MCF 10A (cell line): ENCODE results near the gene LIPH. TPM values are rescaled to one million over a fixed set of nuclear protein-coding genes. Genes with fewer than 3 reads are reported as not detected.
"Not testable (repeated sequence)": the region's sequence is repeated elsewhere in the genome, so short reads cannot be mapped to it uniquely, and the experiment has no call there.

Experiments
- BruUV-seq: library from RNA; stranded (reverse); fragments of 400-500 nt; replicated peaks from 2 replicates; lab custom pipeline; 2021; lab: Mats Ljungman, UMichigan
- CTCF ChIA-PET: fragments of 300-600 bp; sonication (Branson Sonifier 250); formaldehyde crosslinking; extraction: SDS; loops from one replicate; lab custom pipeline; 2021; ENCODE audit warnings: antibody characterized with exemption, inconsistent platforms; lab: Yijun Ruan, JAX
- POLR2A ChIA-PET: fragments of 300-600, 350-650 bp; sonication (Branson Sonifier 250); formaldehyde crosslinking; extraction: SDS; loops from one replicate; lab custom pipeline; 2020; ENCODE audit warnings: antibody characterized with exemption, inconsistent platforms; lab: Yijun Ruan, JAX
- DNase-seq: peaks from one replicate; pipeline ENCODE4 v3.0.0-alpha.2; 2018; ENCODE audit not compliant: unreplicated experiment
- H3K27ac Mint-ChIP-seq: one replicate; pipeline ENCODE4 v1.8.0; 2022; ENCODE audit warnings: mild to moderate bottlenecking, low read depth, mixed read lengths; ENCODE audit not compliant: unreplicated experiment
- H3K27me3 Mint-ChIP-seq: one replicate; pipeline ENCODE4 v1.8.0; 2022; ENCODE audit warnings: mixed read lengths; ENCODE audit not compliant: insufficient read depth, unreplicated experiment
- H3K36me3 Mint-ChIP-seq: one replicate; pipeline ENCODE4 v1.8.0; 2022; ENCODE audit warnings: mild to moderate bottlenecking, moderate library complexity, mixed read lengths; ENCODE audit not compliant: insufficient read depth, unreplicated experiment
- H3K4me1 Mint-ChIP-seq: one replicate; pipeline ENCODE4 v1.8.0; 2022; ENCODE audit warnings: mixed read lengths; ENCODE audit not compliant: insufficient read depth, unreplicated experiment
- H3K4me3 Mint-ChIP-seq: one replicate; pipeline ENCODE4 v1.8.0; 2022; ENCODE audit warnings: mild to moderate bottlenecking, moderate library complexity, mixed read lengths; ENCODE audit not compliant: unreplicated experiment
- H3K9me3 Mint-ChIP-seq: one replicate; pipeline ENCODE4 v1.8.0; 2022; ENCODE audit warnings: mixed read lengths; ENCODE audit not compliant: unreplicated experiment
- intact Hi-C: fragments of 100-400 bp; cut with micrococcal nuclease; formaldehyde crosslinking; loops from 2 replicates; pipeline ENCODE4 v1.14.1; 2022
- total RNA-seq: library from RNA; stranded (reverse); gene quantifications from 2 replicates; pipeline ENCODE4 v1.2.3, GENCODE V29; 2022
- TF ChIP-seq, protein P1 (sequence below): fragments of 200-600 bp; IDR thresholded peaks from one replicate; pipeline ENCODE4 v1.8.0; 2022; ENCODE audit warnings: antibody characterized with exemption, mild to moderate bottlenecking; ENCODE audit not compliant: unreplicated experiment

The LIPH gene
- total RNA-seq, 1 experiment from 2014 or later: 0.07 TPM

DNA sequence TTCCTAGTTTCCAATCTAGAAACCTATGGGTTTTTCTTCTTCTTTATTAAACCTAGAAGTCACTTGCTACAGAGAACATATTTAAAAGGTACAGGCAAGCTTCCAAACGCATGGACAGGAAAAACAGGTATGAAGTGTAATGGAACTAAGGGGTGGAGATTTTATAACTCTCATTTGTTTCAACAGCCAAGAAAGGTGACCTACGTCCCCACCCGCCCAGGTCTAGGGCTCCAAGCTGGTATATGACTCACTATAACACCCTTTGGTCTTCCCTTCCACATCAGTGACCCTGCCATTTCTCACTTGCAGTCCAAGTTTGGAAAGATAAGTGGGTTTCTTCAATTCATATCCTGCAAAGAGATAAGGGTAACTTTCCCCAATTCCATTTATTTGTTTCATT lies 6.0 kb upstream of the LIPH start:
- Mint-ChIP-seq H3K4me3 (peak overlapping the region; percentile 72), H3K4me1 (peaks cover 15% of the 10 kb centered on the region), H3K27me3 (no peaks in the 10 kb centered on the region), H3K27ac (peak overlapping the region; percentile 5), H3K9me3 (no peaks in the 10 kb centered on the region), H3K36me3 (no peaks in the 10 kb centered on the region)
- ChIA-PET CTCF (interaction anchor here (0.6 to 8.8 kb wide), 26 partner anchors 8 to 284 kb away, joined by 3 to 85 read pairs (median 4); no protein-coding TSS in a partner anchor), POLR2A (interaction anchor here (0.9 to 1.8 kb wide), 9 partner anchors 9 to 195 kb away, joined by 3 to 13 read pairs (median 5); partner anchors contain the start of genes MAP3K13, SENP2 and TMEM41A)
- peak; percentile 55 for DNase-seq
- intact Hi-C loops: loop anchor here (5.0 kb wide), 1 partner anchor 206 kb away; no protein-coding TSS in a partner anchor
- TF ChIP-seq, protein P1, sequence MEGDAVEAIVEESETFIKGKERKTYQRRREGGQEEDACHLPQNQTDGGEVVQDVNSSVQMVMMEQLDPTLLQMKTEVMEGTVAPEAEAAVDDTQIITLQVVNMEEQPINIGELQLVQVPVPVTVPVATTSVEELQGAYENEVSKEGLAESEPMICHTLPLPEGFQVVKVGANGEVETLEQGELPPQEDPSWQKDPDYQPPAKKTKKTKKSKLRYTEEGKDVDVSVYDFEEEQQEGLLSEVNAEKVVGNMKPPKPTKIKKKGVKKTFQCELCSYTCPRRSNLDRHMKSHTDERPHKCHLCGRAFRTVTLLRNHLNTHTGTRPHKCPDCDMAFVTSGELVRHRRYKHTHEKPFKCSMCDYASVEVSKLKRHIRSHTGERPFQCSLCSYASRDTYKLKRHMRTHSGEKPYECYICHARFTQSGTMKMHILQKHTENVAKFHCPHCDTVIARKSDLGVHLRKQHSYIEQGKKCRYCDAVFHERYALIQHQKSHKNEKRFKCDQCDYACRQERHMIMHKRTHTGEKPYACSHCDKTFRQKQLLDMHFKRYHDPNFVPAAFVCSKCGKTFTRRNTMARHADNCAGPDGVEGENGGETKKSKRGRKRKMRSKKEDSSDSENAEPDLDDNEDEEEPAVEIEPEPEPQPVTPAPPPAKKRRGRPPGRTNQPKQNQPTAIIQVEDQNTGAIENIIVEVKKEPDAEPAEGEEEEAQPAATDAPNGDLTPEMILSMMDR: no peak
- BruUV-seq: no TSS peak

DNA sequence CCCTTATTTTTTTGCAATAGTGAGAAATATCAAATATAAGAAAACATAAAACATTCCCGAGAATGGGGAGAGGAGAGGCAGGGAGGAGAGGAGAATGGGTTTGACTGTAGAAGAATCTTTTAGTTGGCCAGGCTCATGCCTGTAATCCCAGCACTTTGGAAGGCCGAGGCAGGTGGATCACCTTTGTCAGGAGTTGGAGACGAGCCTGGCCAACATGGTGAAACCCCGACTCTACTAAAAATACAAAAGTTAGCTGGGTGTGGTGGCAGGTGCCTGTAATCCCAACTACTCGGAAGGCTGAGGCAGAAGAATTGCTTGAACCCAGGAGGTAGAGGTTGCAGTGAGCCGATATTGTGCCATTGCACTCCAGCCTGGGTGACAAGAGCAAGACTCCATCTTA lies 4.3 kb upstream of the LIPH start:
- not testable (repeated sequence) for H3K36me3 Mint-ChIP-seq, DNase-seq, BruUV-seq, H3K9me3 Mint-ChIP-seq, H3K27me3 Mint-ChIP-seq, H3K27ac Mint-ChIP-seq, H3K4me3 Mint-ChIP-seq
- H3K4me1 Mint-ChIP-seq: peaks cover 25% of the 10 kb centered on the region
- CTCF ChIA-PET: interaction anchor here (0.6 to 8.8 kb wide), 4 partner anchors 72 to 202 kb away, joined by 3 to 85 read pairs (median 4); no protein-coding TSS in a partner anchor
- POLR2A ChIA-PET: interaction anchor here (1.0 kb wide), 1 partner anchor 11 kb away, joined by 4 read pairs; no protein-coding TSS in a partner anchor
- intact Hi-C loops: loop anchor here (5.0 kb wide), 1 partner anchor 204 kb away; no protein-coding TSS in a partner anchor

DNA sequence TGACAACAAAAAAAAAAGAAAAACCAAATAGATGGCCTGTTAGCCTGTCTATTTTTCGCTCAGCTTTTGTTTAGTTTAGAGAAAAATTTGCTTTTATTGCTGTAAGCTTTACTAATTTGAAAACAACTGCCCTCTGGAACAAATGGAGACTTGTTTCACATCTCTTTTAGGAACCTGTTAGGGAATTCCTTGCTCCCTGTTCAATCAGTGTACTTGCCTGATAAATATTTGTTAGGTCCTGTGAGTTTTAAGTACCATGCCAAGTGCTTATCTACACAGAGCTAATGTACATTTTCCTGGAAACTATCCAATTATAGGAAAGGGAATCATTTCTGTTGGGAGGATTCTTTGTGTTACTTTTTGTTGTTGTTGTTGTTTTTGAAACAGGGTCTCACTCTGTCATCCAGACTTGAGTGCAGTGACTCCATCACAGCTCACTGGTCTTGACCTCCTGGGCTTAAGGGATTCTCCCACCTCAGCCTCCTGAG lies 3.5 kb upstream of the LIPH start:
- Mint-ChIP-seq H3K27me3 (no peaks in the 10 kb centered on the region), H3K9me3 (no peaks in the 10 kb centered on the region), H3K36me3 (no peaks in the 10 kb centered on the region), H3K4me1 (peaks cover 25% of the 10 kb centered on the region), H3K4me3 (no peak overlapping the region), H3K27ac (no peak overlapping the region)
- intact Hi-C loops: loop anchor here (5.0 kb wide), 1 partner anchor 204 kb away; no protein-coding TSS in a partner anchor
- CTCF ChIA-PET: interaction anchor here (0.6 to 8.8 kb wide), 4 partner anchors 67 to 96 kb away, joined by 3 to 85 read pairs (median 3); no protein-coding TSS in a partner anchor
- POLR2A ChIA-PET: interaction anchor here (1.0 kb wide), 1 partner anchor 10 kb away, joined by 4 read pairs; no protein-coding TSS in a partner anchor
- no peak for DNase-seq
- no TSS peak for BruUV-seq
- TF ChIP-seq, protein P1: no peak

DNA sequence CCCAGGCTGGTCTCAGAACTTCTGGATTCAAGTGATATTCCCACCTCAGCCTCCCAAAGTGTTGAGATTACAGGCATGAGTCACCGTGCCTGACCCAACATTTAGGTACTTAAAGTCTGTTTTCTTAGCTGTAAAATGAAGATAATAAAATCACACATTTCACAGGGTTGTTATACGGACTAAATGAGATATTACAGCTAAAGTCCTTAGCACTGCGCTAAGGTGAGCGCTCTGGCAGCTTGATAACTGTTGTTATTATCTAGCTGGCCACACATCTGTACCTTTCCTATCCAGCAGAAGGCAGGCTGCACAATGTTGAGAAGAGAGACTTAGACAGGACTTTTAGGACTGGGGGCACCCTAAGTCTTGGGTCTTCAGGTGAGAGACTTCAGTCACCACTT lies 2.7 kb upstream of the LIPH start:
- POLR2A ChIA-PET: no interaction called here
- no peak overlapping the region for H3K4me3 Mint-ChIP-seq
- no peak overlapping the region for H3K27ac Mint-ChIP-seq
- BruUV-seq: no TSS peak
- peaks cover 28% of the 10 kb centered on the region for H3K4me1 Mint-ChIP-seq
- no peak for DNase-seq
- TF ChIP-seq, protein P1: no peak
- no peaks in the 10 kb centered on the region for H3K36me3 Mint-ChIP-seq
- H3K27me3 Mint-ChIP-seq: no peaks in the 10 kb centered on the region
- CTCF ChIA-PET: interaction anchor here (0.7 to 8.8 kb wide), 2 partner anchors 95 to 105 kb away, joined by 3 to 85 read pairs; no protein-coding TSS in a partner anchor
- no peaks in the 10 kb centered on the region for H3K9me3 Mint-ChIP-seq
- intact Hi-C loops: loop anchor here (5.0 kb wide), 1 partner anchor 203 kb away; no protein-coding TSS in a partner anchor
